Adrenal gland (tissue), 12 donors: ENCODE data around the gene NR1H4. TPM values are rescaled to one million over a fixed set of nuclear protein-coding genes. Genes with fewer than 3 reads are reported as not detected.
A peak's percentile ranks its signal among the peaks of the same experiment; 100 is the strongest.

Experiments
- DNase-seq, 7 donors: peaks; one replicate each; pipeline ENCODE4 v3.0.0-alpha.2; 2019 to 2020
- H3K27ac ChIP-seq, 5 donors: fragments of 200-600 bp; sonication (generic) in 4 of 5; 1 replicate in 3 of 5; 2 replicates in 2 of 5; pipeline versions ENCODE4 v1.5.1 to v1.8.0; 2016 to 2020; ENCODE audit warnings: mild to moderate bottlenecking in 1 of 5
- H3K27me3 ChIP-seq: fragments of 200-600 bp; 2 replicates; pipeline ENCODE4 v1.8.0; 2021
- H3K36me3 ChIP-seq, 2 donors: fragments of 200-600 bp; replicated peaks in 1 of 2; 1 replicate in 1 of 2; 2 replicates in 1 of 2; pipeline versions ENCODE4 v1.5.1 to v1.8.0; 2018 to 2022
- H3K4me1 ChIP-seq, 2 donors: fragments of 200-600 bp; replicated peaks in 1 of 2; 1 replicate in 1 of 2; 2 replicates in 1 of 2; pipeline versions ENCODE4 v1.5.1 to v1.8.0; 2018 to 2021
- H3K4me3 ChIP-seq, 4 donors: fragments of 200-600 bp; sonication (generic) in 3 of 4; one replicate each; pipeline ENCODE4 v1.5.1; 2016 to 2018
- H3K9me3 ChIP-seq, 3 donors: fragments of 200-600 bp; sonication (generic) in 1 of 3; replicated peaks in 1 of 3; 1 replicate in 2 of 3; 2 replicates in 1 of 3; pipeline versions ENCODE4 v1.5.1 to v1.8.0; 2016 to 2021
- POLR2A ChIP-seq, 2 donors: fragments of 450-650 bp; IDR thresholded peaks; one replicate each; pipeline ENCODE4 v1.6.1; 2017; ENCODE audit warnings: antibody characterized with exemption in 2 of 2, mild to moderate bottlenecking in 2 of 2, moderate library complexity in 1 of 2
- WGBS, 4 donors: extraction: QIAGEN DNeasy Blood & Tissue Kit in 2 of 4; methylation state at CpG; one replicate each; pipeline versions ENCODE4 v1.1.5 to v1.1.7; 2013 to 2017; 5-methylcytosine and 5-hydroxymethylcytosine counted together
- intact Hi-C, 2 donors: fragments of 100-400 bp; cut with DNase I; formaldehyde crosslinking; loops; one replicate each; pipeline versions ENCODE4 v1.14.1 to v1.15.0; 2022 to 2023
- polyA plus RNA-seq, 3 donors: library from polyadenylated mRNA; stranded (reverse); fragments of 200-250 nt in 2 of 3; fragments of 350-450 nt in 1 of 3; fragmentation: Illumina TruSeq in 1 of 3; extraction: RNeasy Lipid Tissue Mini Kit (QIAGEN cat#74804) in 1 of 3; gene quantifications; one replicate each; pipeline ENCODE4 v1.2.3, GENCODE V29; 2013 to 2014
- total RNA-seq, 9 donors: library from RNA; depleted of rRNA in 4 of 9; stranded (reverse); fragments of >200 nt in 4 of 9; fragments of 120-200 nt in 1 of 9; fragmentation: NEBNext Ultra II Directional in 1 of 9; extraction: Animal tissue kit (Norgen Biotek cat#: 25700) in 1 of 9; gene quantifications; one replicate each; pipeline versions ENCODE4 v1.1.0 to v1.2.4, GENCODE V29; 2013 to 2023
- TF ChIP-seq, protein P1 (sequence below), 6 experiments: fragments of 450-650 bp in 4 of 6; fragments of 200-600 bp in 2 of 6; sonication (generic) in 1 of 6; IDR thresholded peaks; 1 replicate in 5 of 6; 2 replicates in 1 of 6; pipeline versions ENCODE4 v1.5.1 to v1.8.0; 2016 to 2021; ENCODE audit warnings: antibody characterized with exemption in 6 of 6, mild to moderate bottlenecking in 2 of 6, moderate library complexity in 1 of 6
- donor health status: healthy with polysubstance abuse.
- donor health status: Bipolar disorder and iron deficiency.
- donor health status: DM: yes; HTN: yes; CAD: no.
- donor health status: DM: no; HTN: no; CAD: no.
- donor health status: DM: no; HTN: no; CAD: no.
- donor health status: DM: yes; HTN: yes; CAD: no.

The NR1H4 gene
- total and polyA plus RNA-seq, 12 donors, result 17.2 to 66.9 (median 41.0) TPM

DNA sequence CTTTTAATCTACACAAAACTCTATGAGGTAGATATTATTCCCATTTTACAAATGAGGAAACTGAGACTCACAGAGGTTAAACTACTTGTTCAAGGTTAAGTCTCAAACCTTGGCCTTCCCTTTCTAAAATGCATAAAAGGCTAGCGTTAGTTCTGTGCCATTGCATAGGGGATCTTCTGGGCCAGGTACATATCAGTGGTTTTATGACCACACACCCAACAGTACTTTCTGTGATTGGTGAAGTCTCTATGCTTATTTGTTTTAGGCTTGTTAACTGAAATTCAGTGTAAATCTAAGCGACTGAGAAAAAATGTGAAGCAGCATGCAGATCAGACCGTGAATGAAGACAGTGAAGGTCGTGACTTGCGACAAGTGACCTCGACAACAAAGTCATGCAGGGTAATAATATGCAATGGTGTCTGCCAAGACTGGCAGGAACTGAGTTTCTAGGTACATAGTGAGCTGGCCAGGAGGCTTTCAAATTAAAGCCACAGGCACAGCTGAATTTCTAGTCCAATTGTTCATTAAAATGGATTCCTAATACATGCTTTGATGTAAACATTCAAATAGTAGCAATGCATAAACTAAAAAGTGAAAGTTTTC lies 61.1 kb downstream of the NR1H4 start:
- WGBS, 4 donors, result 39 to 50% (median 41%) methylated on average over 6 of the region's 6 CpGs
- peaks cover 12 to 14% of the 10 kb centered on the region in 2 donors for H3K4me1 ChIP-seq
- H3K27ac ChIP-seq, result peak overlapping the region in 2 of 5 donors; percentile 14 to 37
- H3K36me3 ChIP-seq, result no peaks in the 10 kb centered on the region
- H3K27me3 ChIP-seq, result no peaks in the 10 kb centered on the region
- no peaks in the 10 kb centered on the region for H3K9me3 ChIP-seq
- H3K4me3 ChIP-seq, result no peak overlapping the region
- peak in 6 of 7 donors; percentile 26 to 73 (median 60) for DNase-seq
- no peak for TF ChIP-seq POLR2A (IDR thresholded peaks at IDR 0.05)
- TF ChIP-seq, protein P1, sequence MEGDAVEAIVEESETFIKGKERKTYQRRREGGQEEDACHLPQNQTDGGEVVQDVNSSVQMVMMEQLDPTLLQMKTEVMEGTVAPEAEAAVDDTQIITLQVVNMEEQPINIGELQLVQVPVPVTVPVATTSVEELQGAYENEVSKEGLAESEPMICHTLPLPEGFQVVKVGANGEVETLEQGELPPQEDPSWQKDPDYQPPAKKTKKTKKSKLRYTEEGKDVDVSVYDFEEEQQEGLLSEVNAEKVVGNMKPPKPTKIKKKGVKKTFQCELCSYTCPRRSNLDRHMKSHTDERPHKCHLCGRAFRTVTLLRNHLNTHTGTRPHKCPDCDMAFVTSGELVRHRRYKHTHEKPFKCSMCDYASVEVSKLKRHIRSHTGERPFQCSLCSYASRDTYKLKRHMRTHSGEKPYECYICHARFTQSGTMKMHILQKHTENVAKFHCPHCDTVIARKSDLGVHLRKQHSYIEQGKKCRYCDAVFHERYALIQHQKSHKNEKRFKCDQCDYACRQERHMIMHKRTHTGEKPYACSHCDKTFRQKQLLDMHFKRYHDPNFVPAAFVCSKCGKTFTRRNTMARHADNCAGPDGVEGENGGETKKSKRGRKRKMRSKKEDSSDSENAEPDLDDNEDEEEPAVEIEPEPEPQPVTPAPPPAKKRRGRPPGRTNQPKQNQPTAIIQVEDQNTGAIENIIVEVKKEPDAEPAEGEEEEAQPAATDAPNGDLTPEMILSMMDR (IDR thresholded peaks at IDR 0.05), result no peak
- intact Hi-C loops, result no loop called here

DNA sequence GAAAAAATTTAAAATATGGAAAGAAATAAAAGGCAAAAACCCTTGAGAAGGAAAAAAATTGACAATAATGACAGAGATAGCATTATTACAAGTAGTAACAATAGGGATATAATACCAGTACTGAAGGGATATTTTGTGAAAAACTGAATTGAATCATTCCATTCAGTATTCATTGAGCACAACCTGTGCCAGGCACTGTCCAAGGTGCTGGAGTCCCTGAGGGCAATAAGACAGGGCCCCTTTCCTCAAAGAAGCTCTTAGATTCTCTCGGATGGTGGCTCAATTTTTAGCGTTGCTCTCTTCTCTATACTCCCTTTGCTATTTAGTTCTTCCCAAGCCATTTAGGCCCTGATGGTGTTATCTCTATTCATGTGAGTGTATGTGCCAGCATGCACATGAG lies 65.5 kb downstream of the NR1H4 start:
- Histone ChIP-seq H3K27me3 (no peaks in the 10 kb centered on the region), H3K4me3 (no peak overlapping the region), H3K4me1 (peaks cover 10% of the 10 kb centered on the region in 2 donors), H3K36me3 (peaks cover 0 to 4% of the 10 kb centered on the region in 2 donors), H3K9me3 (no peaks in the 10 kb centered on the region), H3K27ac (no peak overlapping the region)
- DNase-seq, result peak in 1 of 7 donors; percentile 23
- 46 to 62% (median 55%) methylated on average over 2 of the region's 2 CpGs for WGBS, 4 donors
- intact Hi-C loops, result no loop called here
- TF ChIP-seq, protein P1 (IDR thresholded peaks at IDR 0.05), result no peak
- no peak for TF ChIP-seq POLR2A (IDR thresholded peaks at IDR 0.05)

DNA sequence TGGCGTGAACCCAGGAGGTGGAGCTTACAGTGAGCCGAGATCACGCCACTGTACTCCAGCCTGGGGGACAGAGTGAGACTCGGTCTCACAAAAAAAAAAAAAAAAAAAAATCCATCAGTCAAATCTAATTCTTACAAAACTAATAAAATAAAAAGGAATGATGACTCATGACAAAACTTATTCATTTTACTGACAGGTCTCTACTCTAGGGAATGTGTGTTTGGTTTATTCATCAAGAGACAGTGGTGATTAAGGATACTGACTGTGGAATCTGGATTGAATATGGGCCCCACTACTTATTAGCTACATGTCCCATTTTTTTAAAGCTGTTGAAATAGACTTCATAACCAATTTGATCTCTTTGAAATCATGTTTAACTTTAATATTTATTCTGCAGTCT lies 70.5 kb downstream of the NR1H4 start:
- WGBS, 4 donors, result 66 to 80% (median 76%) methylated on average over 4 of the region's 4 CpGs

DNA sequence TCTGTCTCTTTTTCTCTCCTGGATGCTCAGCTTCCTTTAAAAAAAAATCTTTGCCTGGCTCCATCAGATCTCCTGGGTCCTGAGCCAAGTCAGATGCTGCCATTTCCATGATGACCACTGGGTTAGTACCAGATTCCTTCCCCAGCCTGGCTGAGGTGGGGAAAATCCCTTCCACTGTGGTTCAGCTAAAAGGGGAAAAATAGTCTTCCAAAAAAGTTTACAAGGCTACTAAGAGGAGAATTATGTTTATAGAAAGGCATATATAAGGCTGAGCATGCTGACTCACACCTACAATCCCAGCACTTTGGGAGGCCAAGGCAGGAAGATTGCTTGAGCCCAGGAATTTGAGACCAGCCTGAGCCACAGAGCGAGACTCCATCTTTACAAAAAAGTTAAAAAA lies 71.4 kb downstream of the NR1H4 start:
- WGBS, 4 donors, result 94 to 100% (median 98%) methylated on average over 1 of the region's 1 CpG
- Histone ChIP-seq H3K9me3 (no peaks in the 10 kb centered on the region), H3K4me1 (no peaks in the 10 kb centered on the region), H3K4me3 (no peak overlapping the region), H3K36me3 (peaks cover 0 to 2% of the 10 kb centered on the region in 2 donors), H3K27me3 (no peaks in the 10 kb centered on the region), H3K27ac (no peak overlapping the region)
- no peak for TF ChIP-seq POLR2A (IDR thresholded peaks at IDR 0.05)
- intact Hi-C loops, result no loop called here
- no peak for DNase-seq

More for the DNA sequence above, 70.5 kb downstream of the NR1H4 start:
- Histone ChIP-seq H3K36me3 (peaks cover 0 to 4% of the 10 kb centered on the region in 2 donors), H3K9me3 (no peaks in the 10 kb centered on the region), H3K4me3 (no peak overlapping the region), H3K27ac (no peak overlapping the region), H3K4me1 (no peaks in the 10 kb centered on the region), H3K27me3 (no peaks in the 10 kb centered on the region)
- no peak for DNase-seq
- TF ChIP-seq, protein P1 (IDR thresholded peaks at IDR 0.05), result no peak
- TF ChIP-seq POLR2A (IDR thresholded peaks at IDR 0.05), result no peak
- intact Hi-C loops, result no loop called here

DNA sequence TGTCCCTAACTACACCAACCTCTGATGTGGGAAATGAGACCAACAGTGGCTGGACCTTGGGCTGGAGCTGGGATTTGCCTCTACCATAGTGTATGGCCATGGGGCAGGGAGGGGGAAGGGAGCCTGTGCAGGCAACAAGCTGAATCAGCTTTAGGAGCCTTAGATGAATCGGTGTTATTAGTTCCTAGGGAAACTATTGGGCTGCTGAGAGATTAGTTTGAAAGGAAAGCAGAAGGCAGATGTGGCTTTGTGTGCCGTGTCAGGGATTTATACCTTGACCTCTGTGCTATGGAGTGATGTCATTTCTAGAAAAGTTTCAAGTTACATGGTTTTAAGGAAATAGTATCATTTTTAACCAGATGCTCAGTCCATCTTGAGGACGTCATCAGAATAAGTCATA lies 80.3 kb downstream of the NR1H4 start:
- Histone ChIP-seq H3K9me3 (no peaks in the 10 kb centered on the region), H3K4me3 (no peak overlapping the region), H3K27ac (peak overlapping the region in 3 of 5 donors; percentile 35 to 58 (median 49)), H3K36me3 (no peaks in the 10 kb centered on the region), H3K4me1 (peaks cover 6 to 19% of the 10 kb centered on the region in 2 donors), H3K27me3 (no peaks in the 10 kb centered on the region)
- TF ChIP-seq POLR2A (IDR thresholded peaks at IDR 0.05), result no peak
- TF ChIP-seq, protein P1 (IDR thresholded peaks at IDR 0.05), result no peak
- intact Hi-C loops, result loop anchor here (5.0 to 10.0 kb wide), 4 partner anchors 157 to 319 kb away; no protein-coding TSS in a partner anchor
- WGBS, 4 donors, result 27 to 48% (median 36%) methylated on average over 3 of the region's 3 CpGs
- peak; percentile 34 to 61 (median 53) for DNase-seq
